Heart left ventricle (tissue), 16 donors: ENCODE data around the gene DYSF. TPM values are rescaled to one million over a fixed set of nuclear protein-coding genes. Genes with fewer than 3 reads are reported as not detected.
A peak's percentile ranks its signal among the peaks of the same experiment; 100 is the strongest.

Experiments
- ATAC-seq, 4 donors: fragments of 200-7000 bp; cut with Tn5 transposase; one replicate each; pipeline ENCODE4 v1.9.1; 2020 to 2022; ENCODE audit warnings: moderate library complexity in 4 of 4, mild to moderate bottlenecking in 3 of 4, moderate number of reproducible peaks in 1 of 4
- DNase-seq, 5 donors: peaks; one replicate each; pipeline ENCODE4 v3.0.0-alpha.2; 2020
- H3K27ac ChIP-seq, 12 donors: fragments of 200-600 bp; sonication (generic) in 4 of 12; one replicate each; pipeline versions ENCODE4 v1.5.0 to v1.8.0; 2016 to 2022; ENCODE audit warnings: mild to moderate bottlenecking in 2 of 12
- H3K27me3 ChIP-seq, 9 donors: fragments of 200-600 bp; sonication (generic) in 2 of 9; one replicate each; pipeline versions ENCODE4 v1.5.1 to v1.8.0; 2016 to 2022; ENCODE audit warnings: mild to moderate bottlenecking in 3 of 9
- H3K36me3 ChIP-seq, 9 donors: fragments of 200-600 bp; sonication (generic) in 2 of 9; one replicate each; pipeline versions ENCODE4 v1.5.0 to v1.8.0; 2018 to 2022; ENCODE audit warnings: mild to moderate bottlenecking in 2 of 9
- H3K4me1 ChIP-seq, 12 donors: fragments of 200-600 bp; sonication (generic) in 4 of 12; one replicate each; pipeline versions ENCODE4 v1.5.0 to v1.8.0; 2016 to 2022; ENCODE audit warnings: mild to moderate bottlenecking in 3 of 12
- H3K4me3 ChIP-seq, 12 donors: fragments of 200-600 bp; sonication (generic) in 4 of 12; one replicate each; pipeline versions ENCODE4 v1.5.0 to v1.8.0; 2017 to 2022; ENCODE audit warnings: mild to moderate bottlenecking in 9 of 12, moderate library complexity in 4 of 12
- H3K9me3 ChIP-seq, 12 donors: fragments of 200-600 bp; sonication (generic) in 4 of 12; one replicate each; pipeline versions ENCODE4 v1.5.0 to v1.8.0; 2016 to 2022; ENCODE audit warnings: mild to moderate bottlenecking in 1 of 12
- POLR2A ChIP-seq, 2 donors: fragments of 450-650 bp; IDR thresholded peaks; one replicate each; pipeline ENCODE4 v1.6.1; 2017; ENCODE audit warnings: antibody characterized with exemption in 2 of 2, mild to moderate bottlenecking in 2 of 2, moderate library complexity in 2 of 2
- WGBS, 4 donors: extraction: QIAGEN DNeasy Blood & Tissue Kit in 2 of 4; methylation state at CpG; one replicate each; pipeline versions ENCODE4 v1.1.5 to v1.1.7; 2013 to 2018; 5-methylcytosine and 5-hydroxymethylcytosine counted together
- intact Hi-C, 10 donors: fragments of 100-400 bp; cut with DNase I; formaldehyde crosslinking; loops; one replicate each; pipeline versions ENCODE4 v1.11.1 to v1.14.2; 2022
- polyA plus RNA-seq, 2 donors: library from polyadenylated mRNA; stranded (reverse); fragments of 200-250 nt; gene quantifications; one replicate each; pipeline ENCODE4 v1.2.3, GENCODE V29; 2013
- total RNA-seq, 9 donors: library from RNA; depleted of rRNA in 2 of 9; stranded (reverse); fragments of >200 nt in 2 of 9; fragmentation: NEBNext Ultra II Directional in 3 of 9; extraction: Animal tissue kit (Norgen Biotek cat#: 25700) in 3 of 9; gene quantifications; one replicate each; pipeline versions ENCODE4 v1.1.0 to v1.2.4, GENCODE V29; 2016 to 2023
- TF ChIP-seq, protein P1 (sequence below), 12 donors: fragments of 200-600 bp; sonication (generic) in 4 of 12; IDR thresholded peaks; one replicate each; pipeline versions ENCODE4 v1.5.0 to v1.8.0; 2018 to 2022; ENCODE audit warnings: antibody characterized with exemption in 12 of 12, mild to moderate bottlenecking in 5 of 12
- donor health status: ischemic (EF 13 %, LVEDD 7.1; RV severe dilation, severe dysfunction).
- donor health status: healthy with polysubstance abuse.
- donor health status: DM: no; HTN: yes; CAD: no.
- donor health status: DM: no; HTN: no; CAD: no.
- donor health status: ischemic (EF 25% LVEDD 6.9; RV normal size, moderate dysfunction).
- donor health status: ischemic (EF 25% LVEDD 5.7; RV mildly dilated, moderate dysfunction).
- donor health status: healthy.
- donor health status: DM: yes; HTN: yes; CAD: no.
- donor health status: ischemic (EF 35%, LVEDD 5.7; RV mildly dilated, moderate dysfunction).
- donor health status: nonischemic (EF 11% LVEDD 7.7; RV severe dilation, severe dysfunction).
- donor health status: DM: yes; HTN: yes; CAD: no.
- donor health status: PGD.
- donor health status: ischemic (EF 29% LVEDD 5.4; RV normal size, mild dysfunction).
- donor health status: nonischemic (EF 23%, LVEDD 6.1; RV moderate dilation, normal function).

Gene DYSF
- total and polyA plus RNA-seq, 11 donors: 25.5 to 99.9 (median 78.6) TPM

GRCh38 chr2:71680925-71681324 lies 227.6 kb downstream of the DYSF start:
- H3K27me3 ChIP-seq: no peaks in the 10 kb centered on the region
- 88 to 97% (median 95%) methylated on average over 5 to 6 of the region's 6 CpGs for WGBS, 4 donors
- no peak overlapping the region for H3K4me3 ChIP-seq
- TF ChIP-seq, protein P1, sequence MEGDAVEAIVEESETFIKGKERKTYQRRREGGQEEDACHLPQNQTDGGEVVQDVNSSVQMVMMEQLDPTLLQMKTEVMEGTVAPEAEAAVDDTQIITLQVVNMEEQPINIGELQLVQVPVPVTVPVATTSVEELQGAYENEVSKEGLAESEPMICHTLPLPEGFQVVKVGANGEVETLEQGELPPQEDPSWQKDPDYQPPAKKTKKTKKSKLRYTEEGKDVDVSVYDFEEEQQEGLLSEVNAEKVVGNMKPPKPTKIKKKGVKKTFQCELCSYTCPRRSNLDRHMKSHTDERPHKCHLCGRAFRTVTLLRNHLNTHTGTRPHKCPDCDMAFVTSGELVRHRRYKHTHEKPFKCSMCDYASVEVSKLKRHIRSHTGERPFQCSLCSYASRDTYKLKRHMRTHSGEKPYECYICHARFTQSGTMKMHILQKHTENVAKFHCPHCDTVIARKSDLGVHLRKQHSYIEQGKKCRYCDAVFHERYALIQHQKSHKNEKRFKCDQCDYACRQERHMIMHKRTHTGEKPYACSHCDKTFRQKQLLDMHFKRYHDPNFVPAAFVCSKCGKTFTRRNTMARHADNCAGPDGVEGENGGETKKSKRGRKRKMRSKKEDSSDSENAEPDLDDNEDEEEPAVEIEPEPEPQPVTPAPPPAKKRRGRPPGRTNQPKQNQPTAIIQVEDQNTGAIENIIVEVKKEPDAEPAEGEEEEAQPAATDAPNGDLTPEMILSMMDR (IDR thresholded peaks at IDR 0.05): no peak
- no peak for TF ChIP-seq POLR2A (IDR thresholded peaks at IDR 0.05)
- H3K4me1 ChIP-seq: peaks cover 0 to 27% (median 0%) of the 10 kb centered on the region in 12 donors
- DNase-seq: peak in 1 of 5 donors; percentile 4
- no peak for ATAC-seq
- H3K9me3 ChIP-seq: no peaks in the 10 kb centered on the region
- no peak overlapping the region for H3K27ac ChIP-seq
- H3K36me3 ChIP-seq: peaks cover 0 to 55% (median 34%) of the 10 kb centered on the region in 9 donors
- intact Hi-C loops: loop anchor here in 2 of 10 donors (10.0 kb wide), 1 partner anchor 114 kb away; no protein-coding TSS in a partner anchor

DNA sequence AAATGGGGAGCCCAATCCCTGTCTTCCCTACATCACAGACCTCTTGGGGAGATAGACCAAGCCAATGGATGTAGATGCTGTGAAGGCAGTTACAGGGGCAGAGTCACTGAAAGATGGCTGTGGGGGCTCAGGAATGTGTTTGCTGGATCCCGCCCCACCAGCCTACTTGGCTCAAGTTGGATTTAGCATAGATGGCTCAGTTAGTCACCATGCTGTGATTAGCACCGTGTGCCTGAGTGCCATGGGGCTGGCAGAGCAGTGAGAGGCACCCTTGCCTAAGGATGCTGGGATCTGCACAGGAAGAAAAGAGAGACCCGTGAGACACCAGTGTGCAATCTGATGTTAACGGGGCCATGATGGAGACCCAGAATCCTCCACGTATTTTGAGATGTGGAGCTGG lies 228.3 kb downstream of the DYSF start:
- 93 to 96% (median 95%) methylated on average over 5 of the region's 5 CpGs for WGBS, 4 donors
- H3K36me3 ChIP-seq: peaks cover 0 to 59% (median 33%) of the 10 kb centered on the region in 9 donors
- no peak overlapping the region for H3K27ac ChIP-seq
- TF ChIP-seq, protein P1 (IDR thresholded peaks at IDR 0.05): no peak
- TF ChIP-seq POLR2A (IDR thresholded peaks at IDR 0.05): no peak
- peaks cover 0 to 32% (median 0%) of the 10 kb centered on the region in 12 donors for H3K4me1 ChIP-seq
- ATAC-seq (no peak), DNase-seq (peak in 2 of 5 donors; percentile 6 to 29)
- H3K4me3 ChIP-seq: no peak overlapping the region
- no peaks in the 10 kb centered on the region for H3K9me3 ChIP-seq
- intact Hi-C loops: loop anchor here in 2 of 10 donors (10.0 kb wide), 1 partner anchor 113 kb away; no protein-coding TSS in a partner anchor
- H3K27me3 ChIP-seq: no peaks in the 10 kb centered on the region

DNA sequence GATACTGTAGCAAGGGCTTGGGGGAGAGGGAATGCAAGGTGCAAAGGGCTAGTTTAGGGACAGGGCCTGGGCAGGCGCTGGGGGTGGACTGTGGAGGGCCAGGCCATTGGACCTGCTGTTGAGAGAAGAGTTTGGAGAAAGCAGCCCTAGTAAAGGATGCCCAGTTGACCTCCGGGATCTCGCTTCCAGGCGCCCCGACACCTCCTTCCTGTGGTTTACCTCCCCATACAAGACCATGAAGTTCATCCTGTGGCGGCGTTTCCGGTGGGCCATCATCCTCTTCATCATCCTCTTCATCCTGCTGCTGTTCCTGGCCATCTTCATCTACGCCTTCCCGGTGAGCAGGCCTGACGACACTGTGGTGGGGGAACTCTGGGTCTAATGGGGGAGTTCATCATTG lies 229.0 kb downstream of the DYSF start:
- intact Hi-C loops: loop anchor here in 2 of 10 donors (10.0 kb wide), 1 partner anchor 112 kb away; no protein-coding TSS in a partner anchor
- Histone ChIP-seq H3K27me3 (no peaks in the 10 kb centered on the region), H3K9me3 (no peaks in the 10 kb centered on the region), H3K4me3 (no peak overlapping the region), H3K4me1 (peaks cover 0 to 32% (median 0%) of the 10 kb centered on the region in 12 donors), H3K36me3 (peaks cover 0 to 59% (median 33%) of the 10 kb centered on the region in 9 donors), H3K27ac (no peak overlapping the region)
- peak in 2 of 5 donors; percentile 10 to 31 for DNase-seq
- no peak for TF ChIP-seq POLR2A (IDR thresholded peaks at IDR 0.05)
- no peak for ATAC-seq
- 92 to 97% (median 95%) methylated on average over 11 of the region's 11 CpGs for WGBS, 4 donors

GRCh38 chr2:71683070-71683469 lies 229.7 kb downstream of the DYSF start:
- H3K9me3 ChIP-seq: no peaks in the 10 kb centered on the region
- no peak for TF ChIP-seq POLR2A (IDR thresholded peaks at IDR 0.05)
- TF ChIP-seq, protein P1 (IDR thresholded peaks at IDR 0.05): no peak
- H3K4me3 ChIP-seq: no peak overlapping the region
- peaks cover 0 to 66% (median 34%) of the 10 kb centered on the region in 9 donors for H3K36me3 ChIP-seq
- whole genome bisulfite sequencing, 4 donors: 77 to 83% (median 77%) methylated on average over 6 of the region's 6 CpGs
- DNase-seq: peak in 2 of 5 donors; percentile 17 to 33
- H3K27me3 ChIP-seq: no peaks in the 10 kb centered on the region
- peaks cover 0 to 32% (median 0%) of the 10 kb centered on the region in 12 donors for H3K4me1 ChIP-seq
- H3K27ac ChIP-seq: no peak overlapping the region
- intact Hi-C loops: loop anchor here in 2 of 10 donors (10.0 kb wide), 1 partner anchor 112 kb away; no protein-coding TSS in a partner anchor
- ATAC-seq: no peak
